ENCODE results near the gene TRIM21. TPM values are rescaled to one million over a fixed set of nuclear protein-coding genes. Genes with fewer than 3 reads are reported as not detected.
A peak's percentile ranks its signal among the peaks of the same experiment; 100 is the strongest.
"Not testable (repeated sequence)": the region's sequence is repeated elsewhere in the genome, so short reads cannot be mapped to it uniquely, and the experiment has no call there.

Gene TRIM21
- polyA plus RNA-seq (ENCODE audit: insufficient read length in 4 of 4) = 10 to 100 TPM; 20.6 to 23.2 (median 22.5) TPM

GRCh38 chr11:4393209-4393857, at the start of gene TRIM21:
Gene TRIM21 (minus strand): TSS chr11:4393702. CDS start chr11:4390409, 3,293 bp downstream.
- DNase-seq (ENCODE audit: low read depth in 4 of 4, low spot score in 3 of 4) = peak; percentile 66 to 83 (median 74)

DNA sequence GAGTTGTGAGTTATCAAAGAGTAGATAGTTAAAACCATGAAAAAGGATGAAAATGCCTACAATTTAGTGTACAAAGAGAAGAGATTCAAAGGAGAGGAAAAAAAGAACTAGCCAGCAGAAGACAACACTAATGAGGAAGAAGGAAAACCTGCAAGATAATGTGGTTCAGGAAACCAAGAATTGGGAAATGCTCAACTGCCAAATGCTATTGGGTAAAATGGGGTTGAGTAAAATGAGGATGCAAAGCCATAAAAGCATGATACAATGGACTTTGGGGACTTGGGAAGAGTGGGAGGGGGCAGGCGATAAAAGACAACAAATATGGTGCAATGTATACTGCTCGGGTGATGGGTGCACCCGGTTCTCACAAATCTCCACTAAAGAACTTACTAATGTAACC, 48.0 kb upstream of the TRIM21 start:
- DNase-seq (ENCODE audit: low read depth in 4 of 4, low spot score in 3 of 4) = no peak

DNA sequence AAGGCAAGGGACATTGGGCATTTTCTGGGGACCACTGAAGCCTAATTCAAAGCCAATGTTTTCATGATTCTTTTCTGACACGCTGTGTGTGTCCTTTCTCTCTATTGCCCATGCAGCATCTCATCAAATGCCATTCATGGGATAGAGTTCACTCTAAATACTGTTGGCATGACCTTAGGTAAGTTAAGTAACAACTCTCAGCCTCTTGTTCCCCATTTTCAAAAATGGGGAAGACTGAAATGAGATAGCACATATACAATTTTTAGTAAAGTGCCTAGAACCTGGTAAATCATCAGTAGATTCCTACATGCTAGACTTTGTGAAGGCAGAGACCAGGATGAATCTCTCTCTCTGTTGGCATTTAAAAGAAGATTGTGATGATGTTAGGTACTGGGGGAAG, 42.9 kb upstream of the TRIM21 start:
- DNase-seq (ENCODE audit: low read depth in 4 of 4, low spot score in 3 of 4) = no peak

- DNase-seq (ENCODE audit: low read depth in 4 of 4, low spot score in 3 of 4) = no peak
Measured at GRCh38 chr11:4433856-4434255, 40.4 kb upstream of the TRIM21 start.

GRCh38 chr11:4430051-4430450, 36.5 kb upstream of the TRIM21 start:
- DNase-seq (ENCODE audit: low read depth in 4 of 4, low spot score in 3 of 4) = no peak

DNA sequence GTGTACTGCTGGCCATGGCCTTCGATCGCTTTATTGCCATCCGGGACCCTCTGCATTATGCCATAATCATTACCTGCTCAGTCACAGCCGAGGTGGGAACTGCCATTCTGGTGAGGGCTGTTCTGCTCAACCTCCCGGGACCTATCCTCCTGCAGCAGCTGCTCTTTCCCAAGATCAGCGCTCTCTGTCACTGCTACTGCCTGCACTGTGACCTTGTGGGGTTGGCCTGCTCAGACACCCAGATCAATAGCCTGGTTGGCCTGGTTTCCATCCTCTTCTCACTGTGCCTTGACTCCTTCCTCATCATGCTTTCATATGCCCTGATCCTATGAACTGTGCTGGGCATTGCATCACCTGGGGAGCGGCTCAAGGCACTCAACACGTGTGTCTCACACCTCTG, 24.9 kb upstream of the TRIM21 start:
- DNase-seq (ENCODE audit: low read depth in 4 of 4, low spot score in 3 of 4) = no peak

DNA sequence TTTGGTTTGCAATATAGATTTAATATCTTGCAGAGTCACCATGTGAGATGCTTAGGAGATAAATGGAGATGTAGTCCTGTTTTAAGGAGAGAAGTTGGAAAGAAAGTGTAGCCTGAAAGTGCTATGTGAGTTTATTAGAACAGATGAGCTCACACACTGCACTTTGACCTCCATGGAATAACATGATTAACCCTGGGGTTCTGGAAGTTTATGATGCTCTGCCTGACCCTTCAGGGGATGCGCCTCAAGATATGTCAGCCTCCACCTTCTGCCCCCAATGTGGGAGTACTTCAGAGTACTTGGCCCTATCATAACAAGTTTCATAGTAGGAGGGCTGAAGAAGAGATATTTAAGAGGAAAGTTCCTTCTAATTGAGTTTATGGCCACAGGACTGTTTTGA, 23.3 kb upstream of the TRIM21 start:
- DNase-seq (ENCODE audit: low read depth in 4 of 4, low spot score in 3 of 4) = no peak

- DNase-seq (ENCODE audit: low read depth in 4 of 4, low spot score in 3 of 4) = no peak
Measured at GRCh38 chr11:4416306-4416705, 22.8 kb upstream of the TRIM21 start.

DNA sequence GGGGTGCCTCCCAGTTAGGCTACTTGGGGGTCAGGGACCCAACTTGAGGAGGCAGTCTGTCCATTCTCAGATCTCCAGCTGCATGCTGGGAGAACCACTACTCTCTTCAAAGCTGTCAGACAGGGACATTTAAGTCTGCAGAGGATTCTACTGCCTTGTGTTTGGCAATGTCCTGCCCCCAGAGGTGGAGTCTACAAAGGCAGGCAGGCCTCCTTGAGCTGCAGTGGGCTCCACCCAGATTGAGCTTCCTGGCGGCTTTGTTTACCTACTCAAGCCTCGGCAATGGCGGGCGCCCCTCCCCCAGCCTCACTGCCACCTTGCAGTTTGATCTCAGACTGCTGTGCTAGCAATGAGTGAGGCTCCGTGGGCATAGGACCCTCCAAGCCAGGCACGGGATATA, 12.7 kb upstream of the TRIM21 start:
- DNase-seq (ENCODE audit: low read depth in 4 of 4, low spot score in 3 of 4) = not testable (repeated sequence)

- no peak for DNase-seq (ENCODE audit: low read depth in 4 of 4, low spot score in 3 of 4)
Measured at GRCh38 chr11:4393858-4394223, 339 bp upstream of the TRIM21 start.

- no peak for DNase-seq (ENCODE audit: low read depth in 4 of 4, low spot score in 3 of 4)
Measured at GRCh38 chr11:4388221-4388620, 5.3 kb downstream of the TRIM21 start.

- DNase-seq (ENCODE audit: low read depth in 4 of 4, low spot score in 3 of 4) = no peak
Measured at GRCh38 chr11:4385978-4386740, 7.3 kb downstream of the TRIM21 start.

DNA sequence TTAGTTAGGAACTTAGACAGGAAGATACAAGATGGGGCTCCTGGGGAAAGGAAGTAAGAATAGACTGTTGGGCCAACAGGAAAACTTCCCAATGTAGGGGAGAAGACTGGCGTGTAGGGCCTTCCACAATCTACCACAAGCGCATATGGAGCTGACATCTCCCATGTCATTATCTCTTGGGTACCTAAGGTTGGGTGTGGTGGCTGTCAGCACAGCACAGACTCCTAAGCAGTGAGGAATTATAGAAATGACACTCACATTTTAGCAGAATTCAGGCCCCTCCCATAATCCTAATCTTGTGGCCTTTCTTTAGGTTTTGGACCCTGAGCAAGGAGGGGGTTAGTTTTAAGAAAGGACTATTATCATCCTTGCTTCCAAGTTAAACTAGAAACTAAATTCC, 11.6 kb downstream of the TRIM21 start:
- no peak for DNase-seq (ENCODE audit: low read depth in 4 of 4, low spot score in 3 of 4)

DNA sequence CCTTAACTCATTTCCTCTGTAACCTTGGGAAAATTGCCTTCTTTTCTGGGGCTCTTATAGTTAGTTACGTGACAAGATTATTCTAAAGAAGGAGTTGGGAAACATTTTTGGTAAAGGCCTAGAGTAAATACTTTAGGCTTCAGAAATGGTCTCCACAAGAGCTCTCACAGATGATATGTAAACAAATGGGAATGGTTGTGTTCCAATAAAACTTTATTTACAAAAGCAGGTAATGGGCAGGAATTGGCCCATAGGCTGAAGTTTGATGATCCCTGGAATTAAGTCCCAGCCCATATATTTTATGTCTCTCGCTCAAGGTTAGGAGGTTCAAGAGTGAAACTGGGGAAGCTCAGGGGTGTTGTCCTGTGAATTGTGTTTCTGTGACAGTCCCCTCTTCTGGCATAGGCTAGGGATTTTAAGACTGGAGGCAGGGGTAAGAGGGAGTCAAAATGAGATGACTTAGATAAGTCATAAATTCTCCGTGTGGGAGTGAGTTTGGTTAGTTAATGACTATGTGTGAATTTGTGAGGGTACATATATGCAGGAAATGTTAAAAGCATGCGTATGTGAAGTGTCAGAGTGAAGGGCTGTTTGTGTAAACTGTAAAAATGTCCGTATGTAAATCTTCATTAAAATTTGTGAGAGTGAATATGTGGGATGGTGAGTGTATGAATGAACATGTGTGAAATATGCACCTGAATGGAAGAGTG, 17.9 kb downstream of the TRIM21 start:
- no peak for DNase-seq (ENCODE audit: low read depth in 4 of 4, low spot score in 3 of 4)

DNA sequence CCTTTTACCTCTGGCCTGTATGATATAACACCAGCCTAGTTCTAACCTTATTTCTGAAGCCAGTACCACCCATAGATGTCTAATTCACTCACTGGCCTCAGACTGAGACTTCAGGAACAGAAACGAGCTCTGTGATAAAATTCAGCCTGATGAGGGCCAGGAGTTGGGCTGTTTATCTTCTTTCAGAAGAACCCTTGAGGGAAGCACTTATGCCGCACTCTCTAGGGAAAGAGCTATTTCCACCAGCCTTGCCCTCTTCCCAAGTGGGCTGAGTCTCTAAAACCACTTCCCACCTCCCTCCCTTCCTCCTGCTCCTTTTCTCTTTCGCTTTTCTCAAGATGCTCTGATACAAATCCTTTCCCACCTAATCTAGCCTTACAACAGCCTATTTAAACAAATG, 23.3 kb downstream of the TRIM21 start:
- DNase-seq (ENCODE audit: low read depth in 4 of 4, low spot score in 3 of 4) = no peak

- DNase-seq (ENCODE audit: low read depth in 4 of 4, low spot score in 3 of 4) = no peak
Measured at GRCh38 chr11:4368286-4368685, 25.2 kb downstream of the TRIM21 start, which contains the start of gene OR52B4. Gene OR52B4 (minus strand): TSS chr11:4368386. CDS start chr11:4368295, 91 bp downstream.

DNA sequence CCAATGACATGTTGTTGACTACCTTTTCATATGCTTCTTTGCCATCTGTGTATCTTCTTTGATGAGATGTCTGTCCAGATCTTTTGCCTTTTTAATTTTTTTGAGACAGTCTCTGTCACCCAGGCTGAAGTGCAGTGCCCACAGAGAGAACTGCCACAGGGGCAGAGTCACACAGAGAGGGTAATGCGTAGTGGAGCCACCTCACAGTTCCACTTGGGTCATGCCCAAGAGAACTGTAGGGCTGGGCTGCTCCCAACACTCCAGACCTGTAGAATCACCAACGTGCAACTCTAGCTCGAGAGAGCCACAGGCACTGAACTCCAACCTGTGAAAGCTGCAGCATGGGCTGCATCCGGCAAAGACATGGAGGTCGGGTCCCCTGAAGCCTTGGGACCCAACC, 45.4 kb downstream of the TRIM21 start:
- DNase-seq (ENCODE audit: low read depth in 4 of 4, low spot score in 3 of 4) = not testable (repeated sequence)

GRCh38 chr11:4345366-4345765, 48.1 kb downstream of the TRIM21 start:
- not testable (repeated sequence) for DNase-seq (ENCODE audit: low read depth in 4 of 4, low spot score in 3 of 4)

Data from left renal pelvis (tissue), 4 donors.